H1 (cell line): ENCODE measurements around the gene RAP2A. TPM values are rescaled to one million over a fixed set of nuclear protein-coding genes. Genes with fewer than 3 reads are reported as not detected.

Experiments used
- CTBP2 ChIP-seq: IDR thresholded peaks from 2 replicates; pipeline ENCODE4 v1.7.0; 2011; ENCODE audit warnings: borderline replicate concordance, mild to moderate bottlenecking, moderate library complexity, mixed read lengths, low read length; ENCODE audit not compliant: insufficient read depth, insufficient read length
- polyA plus RNA-seq, 7 experiments: library from polyadenylated mRNA; depleted of rRNA in 3 of 7; stranded (reverse) in 5 of 7; unstranded in 2 of 7; fragments of >200 nt in 5 of 7; fragments of 200-250 nt in 2 of 7; gene quantifications; 1 replicate in 5 of 7; 2 replicates in 1 of 7; 4 replicates in 1 of 7; pipeline versions ENCODE4 v1.2.1 to v1.2.3, GENCODE V29; 2011 to 2013; ENCODE audit warnings: missing spikeins in 2 of 7, mixed read lengths in 2 of 7
- total RNA-seq: library from RNA; stranded (reverse); fragmentation: NEBNext Ultra II Directional; extraction: Animal tissue kit (Norgen Biotek cat#: 25700); gene quantifications from 2 replicates; pipeline ENCODE4 v1.2.1, GENCODE V29; 2021

Gene RAP2A
- total and polyA plus RNA-seq, 2 of the 8 experiments (the other 6 are each of a cell fraction or from before 2014, with no cell fraction given) = 8.4 to 43.4 TPM

GRCh38 chr13:97459215-97459777, 25.3 kb downstream of the RAP2A start (continued):
- TF ChIP-seq CTBP2 = no peak
- TF ChIP-seq, all 59 proteins: peak for 0
